22Rv1 (cell line): ENCODE measurements around the gene KIAA1671.
A peak's percentile ranks its signal among the peaks of the same experiment; 100 is the strongest.

Source experiments
- H3K27ac ChIP-seq: fragments of 450-650 bp; 2 replicates; pipeline ENCODE4 v1.5.1; 2017
- CTCF ChIP-seq: fragments of 450-650 bp; IDR thresholded peaks from 2 replicates; pipeline ENCODE4 v1.5.1; 2017; ENCODE audit warnings: mild to moderate bottlenecking
- ZFX ChIP-seq: fragments of 450-650 bp; IDR thresholded peaks from 2 replicates; pipeline ENCODE4 v1.6.1; 2017; ENCODE audit warnings: antibody characterized with exemption, borderline replicate concordance

Gene KIAA1671

DNA sequence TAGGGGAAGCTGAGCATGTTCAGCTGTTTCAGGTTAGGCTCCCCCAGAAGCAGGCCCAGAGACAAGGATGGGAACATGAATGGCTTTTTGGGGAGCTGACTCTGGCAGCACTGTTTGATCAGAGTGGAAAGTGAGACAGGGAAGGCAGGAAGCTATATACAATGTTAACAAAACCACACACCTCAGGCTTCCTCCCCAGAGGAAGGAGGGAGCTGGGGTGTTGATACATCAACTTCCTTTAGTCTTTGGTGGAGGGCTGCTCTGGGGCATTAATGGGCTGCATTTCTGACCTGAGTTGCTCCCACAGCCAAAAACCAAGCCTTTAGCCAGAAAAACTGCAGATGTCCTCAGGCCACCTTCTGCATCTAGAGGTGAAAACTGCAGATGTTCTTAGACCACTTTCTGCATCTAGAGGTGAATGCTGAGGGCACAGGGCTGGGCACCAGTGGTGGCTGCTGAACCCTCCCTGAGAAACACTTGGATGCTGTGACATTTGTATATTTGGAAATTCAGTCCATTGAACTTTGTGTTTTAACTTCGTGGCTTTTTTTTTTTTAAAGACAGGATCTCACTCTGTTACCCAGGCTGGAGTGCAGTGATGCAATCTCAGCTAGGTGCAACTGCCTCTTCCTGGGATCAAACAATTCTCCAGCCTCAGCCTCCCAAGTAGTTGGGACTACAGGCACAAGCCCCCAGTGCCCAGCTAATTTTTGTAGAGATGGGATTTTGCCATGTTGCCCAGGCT lies 49.9 kb downstream of the KIAA1671 start:
- no peak for TF ChIP-seq CTCF
- TF ChIP-seq ZFX: no peak
- H3K27ac ChIP-seq: no peak overlapping the region

DNA sequence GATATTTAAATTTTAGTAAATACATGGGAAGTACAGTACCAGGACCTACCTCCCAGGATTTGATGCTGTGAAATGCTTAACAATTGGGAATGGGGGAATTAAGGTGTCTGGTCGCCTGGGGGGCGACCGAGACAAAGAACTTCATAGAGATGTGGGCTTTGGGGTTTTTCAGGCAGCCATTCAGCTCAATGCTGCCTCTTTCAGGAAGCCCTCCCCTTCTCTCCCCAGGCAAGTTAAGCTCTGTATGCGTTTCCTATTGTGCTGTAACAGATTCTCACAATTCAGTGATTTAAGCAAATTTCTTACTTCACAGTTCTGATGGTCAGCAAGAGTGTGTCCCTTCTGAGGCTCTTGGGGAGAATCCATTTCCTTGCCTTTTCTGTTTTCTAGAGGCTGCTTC lies 53.8 kb downstream of the KIAA1671 start:
- no peak overlapping the region for H3K27ac ChIP-seq
- TF ChIP-seq ZFX (no peak), CTCF (no peak)

GRCh38 chr22:25007444-25008106 lies 55.1 kb downstream of the KIAA1671 start:
- TF ChIP-seq ZFX: no peak
- no peak for TF ChIP-seq CTCF
- no peak overlapping the region for H3K27ac ChIP-seq

DNA sequence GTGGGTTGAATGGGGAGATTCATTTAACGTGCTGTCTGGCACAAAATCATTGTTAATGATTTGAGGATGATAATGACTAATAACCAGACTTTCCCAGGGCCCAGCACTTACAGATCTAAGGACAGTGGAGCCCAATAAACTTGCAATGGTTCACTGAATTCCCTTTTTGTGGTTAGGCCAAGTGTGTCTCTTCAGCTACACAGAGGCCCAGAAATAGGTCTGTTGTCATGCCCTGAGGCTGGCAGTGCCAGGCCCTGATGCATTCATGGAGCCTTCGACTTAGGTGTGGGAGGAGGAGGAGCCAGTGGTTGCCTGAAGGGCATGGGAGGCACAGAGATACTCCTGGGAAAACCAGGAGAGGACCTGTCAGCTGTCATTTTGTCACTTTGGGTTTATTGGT lies 56.1 kb downstream of the KIAA1671 start:
- peak overlapping the region; percentile 37; the same call in 1 of the 2 replicates for H3K27ac ChIP-seq
- TF ChIP-seq ZFX: no peak
- no peak for TF ChIP-seq CTCF

DNA sequence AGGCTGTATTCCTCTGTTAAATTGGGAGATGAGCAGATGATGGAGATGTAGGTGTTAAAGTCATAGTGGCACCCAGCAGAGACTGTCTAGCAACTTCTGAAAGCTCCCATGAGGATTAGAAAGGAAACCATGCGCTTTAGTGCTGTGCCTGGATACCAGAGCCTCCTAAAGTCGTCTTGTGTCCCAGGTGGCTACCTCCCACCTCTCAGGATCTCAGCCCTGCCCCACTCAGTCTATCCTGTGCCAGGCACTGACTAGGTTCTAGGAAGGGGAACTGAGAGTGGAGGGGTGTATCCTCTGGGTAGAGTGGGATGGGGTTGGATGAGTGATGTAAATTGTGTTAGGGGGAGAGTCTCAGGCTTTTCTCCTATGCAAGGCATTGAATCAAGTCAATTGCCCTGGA lies 60.2 kb downstream of the KIAA1671 start:
- H3K27ac ChIP-seq: peak overlapping the region; percentile 61
- TF ChIP-seq CTCF (no peak), ZFX (no peak)

DNA sequence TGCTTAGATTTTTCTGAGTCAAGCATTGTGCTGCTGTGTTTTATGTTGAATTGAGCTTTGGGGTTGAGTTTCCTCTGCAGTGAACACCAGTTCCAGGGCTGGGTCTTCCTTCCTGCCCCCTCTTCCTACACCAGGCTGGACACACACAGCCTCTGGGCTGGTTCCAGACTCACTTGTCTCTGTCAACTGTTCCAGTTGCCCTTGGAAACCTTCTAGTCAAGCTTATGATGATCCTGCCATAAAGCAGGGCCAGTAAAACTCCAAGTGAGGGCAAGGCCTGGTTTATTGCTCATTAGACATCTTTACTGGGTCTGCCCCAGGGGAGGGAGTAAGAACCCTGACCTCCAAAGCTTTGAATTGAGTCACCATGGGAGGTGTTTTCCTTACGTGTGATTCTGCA lies 61.1 kb downstream of the KIAA1671 start:
- H3K27ac ChIP-seq: peak overlapping the region; percentile 61

More for the DNA sequence above, 61.1 kb downstream of the KIAA1671 start:
- TF ChIP-seq ZFX (no peak), CTCF (no peak)
